Fibroblast of lung (primary cell): Measurements from ENCODE around the gene RPL10A.

Experiments used
- EZH2 ChIP-seq: IDR thresholded peaks from 2 replicates; pipeline ENCODE4 v1.5.1; 2012; ENCODE audit warnings: low read length, control low read depth, mild to moderate bottlenecking; ENCODE audit errors: missing control alignments
- TF ChIP-seq, protein P1 (sequence below), 2 donors: IDR thresholded peaks in 1 of 2; conservative IDR thresholded peaks in 1 of 2; 1 replicate in 1 of 2; 2 replicates in 1 of 2; pipeline ENCODE4 v1.5.1; 2011 to 2012; ENCODE audit warnings: low read length in 2 of 2, control low read depth in 1 of 2, inconsistent platforms in 1 of 2, low read depth in 1 of 2, mild to moderate bottlenecking in 1 of 2

DNA sequence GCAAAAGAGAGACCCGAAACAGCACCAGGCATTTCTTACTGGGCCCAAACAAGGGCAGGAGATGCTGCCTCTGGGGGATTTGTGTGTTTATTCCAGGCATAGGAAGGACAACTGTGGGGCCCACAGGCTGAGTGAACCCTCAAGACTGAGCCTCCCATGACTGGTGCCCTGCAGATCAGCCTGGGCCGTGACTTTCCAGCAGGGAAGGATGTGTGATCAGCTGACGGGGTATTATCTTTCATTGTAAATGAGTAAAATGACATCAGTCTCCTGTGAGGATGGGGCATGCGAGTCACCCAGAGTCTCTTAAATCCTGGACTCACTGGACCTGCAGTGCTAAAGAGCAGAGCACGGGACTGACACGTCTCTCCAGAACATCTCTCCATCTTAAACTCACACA, 32.6 kb downstream of the RPL10A start:
- TF ChIP-seq EZH2, result no peak
- TF ChIP-seq, protein P1, sequence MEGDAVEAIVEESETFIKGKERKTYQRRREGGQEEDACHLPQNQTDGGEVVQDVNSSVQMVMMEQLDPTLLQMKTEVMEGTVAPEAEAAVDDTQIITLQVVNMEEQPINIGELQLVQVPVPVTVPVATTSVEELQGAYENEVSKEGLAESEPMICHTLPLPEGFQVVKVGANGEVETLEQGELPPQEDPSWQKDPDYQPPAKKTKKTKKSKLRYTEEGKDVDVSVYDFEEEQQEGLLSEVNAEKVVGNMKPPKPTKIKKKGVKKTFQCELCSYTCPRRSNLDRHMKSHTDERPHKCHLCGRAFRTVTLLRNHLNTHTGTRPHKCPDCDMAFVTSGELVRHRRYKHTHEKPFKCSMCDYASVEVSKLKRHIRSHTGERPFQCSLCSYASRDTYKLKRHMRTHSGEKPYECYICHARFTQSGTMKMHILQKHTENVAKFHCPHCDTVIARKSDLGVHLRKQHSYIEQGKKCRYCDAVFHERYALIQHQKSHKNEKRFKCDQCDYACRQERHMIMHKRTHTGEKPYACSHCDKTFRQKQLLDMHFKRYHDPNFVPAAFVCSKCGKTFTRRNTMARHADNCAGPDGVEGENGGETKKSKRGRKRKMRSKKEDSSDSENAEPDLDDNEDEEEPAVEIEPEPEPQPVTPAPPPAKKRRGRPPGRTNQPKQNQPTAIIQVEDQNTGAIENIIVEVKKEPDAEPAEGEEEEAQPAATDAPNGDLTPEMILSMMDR (conservative IDR thresholded peaks at IDR 0.05 in 1 of 2, IDR thresholded peaks at IDR 0.05 in 1 of 2; ENCODE audit: low read depth in 1 of 2, low read length in 2 of 2), result no peak
